Glutamatergic neuron (in vitro differentiated cells): Measurements from ENCODE around the gene GNAZ. TPM values are rescaled to one million over a fixed set of nuclear protein-coding genes. Genes with fewer than 3 reads are reported as not detected.

ENCODE experiments used
- DNase-seq: peaks from one replicate; pipeline ENCODE4 v3.0.0; 2022
- H3K27ac Mint-ChIP-seq: one replicate; pipeline ENCODE4 v1.8.0; 2020; ENCODE audit warnings: mild to moderate bottlenecking, mixed read lengths, inconsistent platforms; ENCODE audit not compliant: unreplicated experiment
- H3K27me3 Mint-ChIP-seq: one replicate; pipeline ENCODE4 v1.8.0; 2020; ENCODE audit warnings: mild to moderate bottlenecking, moderate library complexity, mixed read lengths, inconsistent platforms; ENCODE audit not compliant: unreplicated experiment
- H3K36me3 Mint-ChIP-seq: one replicate; pipeline ENCODE4 v1.8.0; 2020; ENCODE audit warnings: mild to moderate bottlenecking, mixed read lengths, inconsistent platforms; ENCODE audit not compliant: unreplicated experiment
- H3K4me1 Mint-ChIP-seq: one replicate; pipeline ENCODE4 v1.8.0; 2020; ENCODE audit warnings: mild to moderate bottlenecking, low read depth, mixed read lengths, inconsistent platforms; ENCODE audit not compliant: unreplicated experiment
- H3K4me3 Mint-ChIP-seq: one replicate; pipeline ENCODE4 v1.8.0; 2020; ENCODE audit warnings: mild to moderate bottlenecking, mixed read lengths, inconsistent platforms; ENCODE audit not compliant: unreplicated experiment
- H3K9me3 Mint-ChIP-seq: one replicate; pipeline ENCODE4 v1.8.0; 2020; ENCODE audit warnings: mild to moderate bottlenecking, moderate library complexity, mixed read lengths, inconsistent platforms; ENCODE audit not compliant: unreplicated experiment
- CTCF ChIP-seq: fragments of 200-600 bp; sonication (generic); IDR thresholded peaks from one replicate; pipeline ENCODE4 v1.5.0; 2021; ENCODE audit not compliant: partially characterized antibody, unreplicated experiment
- total RNA-seq: library from RNA; stranded (reverse); fragmentation: NEBNext Ultra II Directional; extraction: Animal tissue kit (Norgen Biotek cat#: 25700); gene quantifications from one replicate; pipeline ENCODE4 v1.2.1, GENCODE V29; 2021; ENCODE audit not compliant: unreplicated experiment

The GNAZ gene
- total RNA-seq, 1 donor from 2014 or later, result 82.5 TPM

GRCh38 chr22:23158516-23159290 lies 88.4 kb downstream of the GNAZ start:
- H3K27me3 Mint-ChIP-seq, result peaks cover 3% of the 10 kb centered on the region
- TF ChIP-seq CTCF, result no peak
- H3K36me3 Mint-ChIP-seq, result peaks cover 4% of the 10 kb centered on the region
- H3K9me3 Mint-ChIP-seq, result peaks cover 5% of the 10 kb centered on the region
- peaks cover 2% of the 10 kb centered on the region for H3K4me1 Mint-ChIP-seq
- no peak overlapping the region for H3K4me3 Mint-ChIP-seq
- no peak overlapping the region for H3K27ac Mint-ChIP-seq
- no peak for DNase-seq

- Mint-ChIP-seq H3K4me1 (peaks cover 5% of the 10 kb centered on the region), H3K27me3 (peaks cover 3% of the 10 kb centered on the region), H3K27ac (no peak overlapping the region), H3K4me3 (no peak overlapping the region), H3K9me3 (peaks cover 4% of the 10 kb centered on the region), H3K36me3 (peaks cover 4% of the 10 kb centered on the region)
- DNase-seq, result no peak
- TF ChIP-seq CTCF, result no peak
These were observed 88.9 kb downstream of the GNAZ start for GRCh38 chr22:23159291-23159630.

GRCh38 chr22:23161029-23161428 lies 90.7 kb downstream of the GNAZ start:
- H3K4me3 Mint-ChIP-seq, result no peak overlapping the region
- no peak for DNase-seq
- no peak for TF ChIP-seq CTCF
- peaks cover 6% of the 10 kb centered on the region for H3K4me1 Mint-ChIP-seq
- peaks cover 3% of the 10 kb centered on the region for H3K27me3 Mint-ChIP-seq
- no peak overlapping the region for H3K27ac Mint-ChIP-seq
- H3K36me3 Mint-ChIP-seq, result peaks cover 6% of the 10 kb centered on the region
- H3K9me3 Mint-ChIP-seq, result peaks cover 2% of the 10 kb centered on the region

GRCh38 chr22:23161574-23161973 lies 91.3 kb downstream of the GNAZ start:
- H3K4me1 Mint-ChIP-seq, result peaks cover 9% of the 10 kb centered on the region
- peaks cover 5% of the 10 kb centered on the region for H3K27me3 Mint-ChIP-seq
- H3K9me3 Mint-ChIP-seq, result peaks cover 4% of the 10 kb centered on the region
- DNase-seq, result no peak
- H3K4me3 Mint-ChIP-seq, result no peak overlapping the region
- no peak overlapping the region for H3K27ac Mint-ChIP-seq
- peaks cover 6% of the 10 kb centered on the region for H3K36me3 Mint-ChIP-seq
- TF ChIP-seq CTCF, result no peak

- no peak overlapping the region for H3K27ac Mint-ChIP-seq
- H3K4me1 Mint-ChIP-seq, result peaks cover 22% of the 10 kb centered on the region
- no peak for TF ChIP-seq CTCF
- no peak for DNase-seq
- H3K9me3 Mint-ChIP-seq, result peaks cover 8% of the 10 kb centered on the region
- H3K36me3 Mint-ChIP-seq, result peaks cover 6% of the 10 kb centered on the region
- H3K27me3 Mint-ChIP-seq, result peaks cover 7% of the 10 kb centered on the region
- H3K4me3 Mint-ChIP-seq, result no peak overlapping the region
These were observed 93.3 kb downstream of the GNAZ start for GRCh38 chr22:23163665-23164064.
